Measurements from ENCODE around the gene PELO. TPM values are rescaled to one million over a fixed set of nuclear protein-coding genes. Genes with fewer than 3 reads are reported as not detected.

Gene PELO
- polyA plus RNA-seq, 1 donor (not counting 4 experiments of a cell fraction or from before 2014, with no cell fraction given) = 10.6 TPM

DNA sequence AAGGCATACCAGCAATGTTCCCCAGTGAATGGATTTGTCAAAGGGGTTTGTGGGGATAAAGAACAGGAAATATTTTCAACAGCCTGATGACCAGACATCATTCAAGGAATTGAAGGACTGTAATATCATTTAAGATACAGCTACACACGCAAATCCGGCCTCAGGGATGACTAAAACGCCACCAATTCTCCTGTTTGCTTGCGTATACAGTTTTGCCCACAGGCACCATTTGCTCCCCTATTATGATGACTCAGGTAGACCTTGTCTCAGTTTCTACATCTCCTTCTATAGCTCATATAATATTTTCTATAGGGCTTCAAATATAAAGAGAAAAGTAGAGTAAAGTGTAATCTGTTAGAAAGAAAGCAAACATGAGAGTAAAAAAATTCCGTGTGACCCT is 29.7 kb upstream of the PELO start:
- no peaks in the 10 kb centered on the region for H3K36me3 ChIP-seq (ENCODE audit: control insufficient read depth in 2 of 2, extremely low read depth in 1 of 2, insufficient read depth in 2 of 2, low read length in 2 of 2)
- no peaks in the 10 kb centered on the region for H3K4me1 ChIP-seq (ENCODE audit: control insufficient read depth, extremely low read depth, insufficient read depth, low read length)
- no peak overlapping the region for H3K9ac ChIP-seq (ENCODE audit: control insufficient read depth, extremely low read depth, insufficient read depth, low read length)

DNA sequence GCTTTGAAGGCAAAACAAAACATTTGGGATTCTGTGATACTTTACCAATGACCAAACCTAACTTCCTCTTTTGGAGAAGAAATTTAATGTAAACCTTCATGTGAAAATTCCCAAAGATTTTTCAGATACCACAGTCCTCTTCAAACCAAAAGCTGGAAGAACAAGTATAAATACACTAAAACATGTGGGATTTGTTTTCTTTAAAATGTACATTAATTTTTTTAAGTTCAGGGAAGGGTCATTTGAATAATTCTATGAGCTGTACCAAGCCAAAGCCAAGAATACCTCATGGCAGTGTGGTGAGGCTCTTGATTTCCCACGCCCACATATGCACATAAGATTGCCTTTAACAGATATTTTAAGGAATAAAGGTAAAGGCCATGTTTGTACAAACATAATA is 28.4 kb upstream of the PELO start:
- H2AFZ ChIP-seq (ENCODE audit: control insufficient read depth, low read length) = no peak overlapping the region
- no peaks in the 10 kb centered on the region for H3K27me3 ChIP-seq (ENCODE audit: control insufficient read depth, extremely low read depth, insufficient read depth, low read length)
- H3K4me2 ChIP-seq (ENCODE audit: control insufficient read depth, extremely low read depth, insufficient read depth, low read depth, low read length) = no peak overlapping the region
- no peak overlapping the region for H3K4me3 ChIP-seq (ENCODE audit: control insufficient read depth in 2 of 3, extremely low read depth in 1 of 3, insufficient read depth in 2 of 3, low read depth in 1 of 3, low read length in 3 of 3)
- dilution Hi-C loops (cut with MboI; ENCODE audit: extremely low pct_ligation_motif_present, low sequenced_read_pairs) = no loop called here
- H3K4me1 ChIP-seq (ENCODE audit: control insufficient read depth, extremely low read depth, insufficient read depth, low read length) = no peaks in the 10 kb centered on the region
- H3K9me3 ChIP-seq (ENCODE audit: control insufficient read depth, low read depth, low read length) = no peaks in the 10 kb centered on the region
- H3K36me3 ChIP-seq (ENCODE audit: control insufficient read depth in 2 of 2, extremely low read depth in 1 of 2, insufficient read depth in 2 of 2, low read length in 2 of 2) = no peaks in the 10 kb centered on the region
- no peak overlapping the region for H3K27ac ChIP-seq (ENCODE audit: control insufficient read depth, insufficient read depth, low read length)
- H3K79me2 ChIP-seq (ENCODE audit: control insufficient read depth, insufficient read depth, low read length) = no peaks in the 10 kb centered on the region
- H3K9ac ChIP-seq (ENCODE audit: control insufficient read depth, extremely low read depth, insufficient read depth, low read length) = no peak overlapping the region
- H4K20me1 ChIP-seq (ENCODE audit: control insufficient read depth, extremely low read depth, insufficient read depth, low read length) = no peaks in the 10 kb centered on the region
- TF ChIP-seq EZH2 (IDR thresholded peaks at IDR 0.05; ENCODE audit: low read length) = no peak
- TF ChIP-seq, protein P1, sequence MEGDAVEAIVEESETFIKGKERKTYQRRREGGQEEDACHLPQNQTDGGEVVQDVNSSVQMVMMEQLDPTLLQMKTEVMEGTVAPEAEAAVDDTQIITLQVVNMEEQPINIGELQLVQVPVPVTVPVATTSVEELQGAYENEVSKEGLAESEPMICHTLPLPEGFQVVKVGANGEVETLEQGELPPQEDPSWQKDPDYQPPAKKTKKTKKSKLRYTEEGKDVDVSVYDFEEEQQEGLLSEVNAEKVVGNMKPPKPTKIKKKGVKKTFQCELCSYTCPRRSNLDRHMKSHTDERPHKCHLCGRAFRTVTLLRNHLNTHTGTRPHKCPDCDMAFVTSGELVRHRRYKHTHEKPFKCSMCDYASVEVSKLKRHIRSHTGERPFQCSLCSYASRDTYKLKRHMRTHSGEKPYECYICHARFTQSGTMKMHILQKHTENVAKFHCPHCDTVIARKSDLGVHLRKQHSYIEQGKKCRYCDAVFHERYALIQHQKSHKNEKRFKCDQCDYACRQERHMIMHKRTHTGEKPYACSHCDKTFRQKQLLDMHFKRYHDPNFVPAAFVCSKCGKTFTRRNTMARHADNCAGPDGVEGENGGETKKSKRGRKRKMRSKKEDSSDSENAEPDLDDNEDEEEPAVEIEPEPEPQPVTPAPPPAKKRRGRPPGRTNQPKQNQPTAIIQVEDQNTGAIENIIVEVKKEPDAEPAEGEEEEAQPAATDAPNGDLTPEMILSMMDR (optimal IDR thresholded peaks at IDR 0.05 in 1 of 3, IDR thresholded peaks at IDR 0.05 in 1 of 3, conservative IDR thresholded peaks at IDR 0.05 in 1 of 3; ENCODE audit: extremely low read depth in 1 of 3, insufficient read depth in 2 of 3, low read length in 3 of 3) = no peak
- DNase-seq (ENCODE audit: low read depth, low spot score) (no peak), FAIRE-seq (no peak)
- no peaks in the 10 kb centered on the region for H3K9me1 ChIP-seq (ENCODE audit: control insufficient read depth, extremely low read depth, insufficient read depth, low read length)

More for the DNA sequence above, 29.7 kb upstream of the PELO start:
- H3K4me2 ChIP-seq (ENCODE audit: control insufficient read depth, extremely low read depth, insufficient read depth, low read depth, low read length) = no peak overlapping the region
- H3K27ac ChIP-seq (ENCODE audit: control insufficient read depth, insufficient read depth, low read length) = no peak overlapping the region
- no peaks in the 10 kb centered on the region for H3K9me3 ChIP-seq (ENCODE audit: control insufficient read depth, low read depth, low read length)
- no peaks in the 10 kb centered on the region for H4K20me1 ChIP-seq (ENCODE audit: control insufficient read depth, extremely low read depth, insufficient read depth, low read length)
- H3K27me3 ChIP-seq (ENCODE audit: control insufficient read depth, extremely low read depth, insufficient read depth, low read length) = no peaks in the 10 kb centered on the region
- no peak for DNase-seq (ENCODE audit: low read depth, low spot score)
- TF ChIP-seq, protein P1 (optimal IDR thresholded peaks at IDR 0.05 in 1 of 3, IDR thresholded peaks at IDR 0.05 in 1 of 3, conservative IDR thresholded peaks at IDR 0.05 in 1 of 3; ENCODE audit: extremely low read depth in 1 of 3, insufficient read depth in 2 of 3, low read length in 3 of 3) = no peak
- no peak for TF ChIP-seq EZH2 (IDR thresholded peaks at IDR 0.05; ENCODE audit: low read length)
- H3K4me3 ChIP-seq (ENCODE audit: control insufficient read depth in 2 of 3, extremely low read depth in 1 of 3, insufficient read depth in 2 of 3, low read depth in 1 of 3, low read length in 3 of 3) = no peak overlapping the region
- FAIRE-seq = no peak
- dilution Hi-C loops (cut with MboI; ENCODE audit: extremely low pct_ligation_motif_present, low sequenced_read_pairs) = no loop called here
- no peak overlapping the region for H2AFZ ChIP-seq (ENCODE audit: control insufficient read depth, low read length)
- no peaks in the 10 kb centered on the region for H3K79me2 ChIP-seq (ENCODE audit: control insufficient read depth, insufficient read depth, low read length)
- no peaks in the 10 kb centered on the region for H3K9me1 ChIP-seq (ENCODE audit: control insufficient read depth, extremely low read depth, insufficient read depth, low read length)
